HG03457 (cell line): ENCODE measurements around the gene CD83.
"Not testable (repeated sequence)": the region's sequence is repeated elsewhere in the genome, so short reads cannot be mapped to it uniquely, and the experiment has no call there.

Source experiments
- ATAC-seq: cut with Tn5 transposase; IDR thresholded peaks from one replicate; pipeline ENCODE4 v1.9.1; 2021; ENCODE audit warnings: moderate number of reproducible peaks; ENCODE audit not compliant: unreplicated experiment

Gene CD83

DNA sequence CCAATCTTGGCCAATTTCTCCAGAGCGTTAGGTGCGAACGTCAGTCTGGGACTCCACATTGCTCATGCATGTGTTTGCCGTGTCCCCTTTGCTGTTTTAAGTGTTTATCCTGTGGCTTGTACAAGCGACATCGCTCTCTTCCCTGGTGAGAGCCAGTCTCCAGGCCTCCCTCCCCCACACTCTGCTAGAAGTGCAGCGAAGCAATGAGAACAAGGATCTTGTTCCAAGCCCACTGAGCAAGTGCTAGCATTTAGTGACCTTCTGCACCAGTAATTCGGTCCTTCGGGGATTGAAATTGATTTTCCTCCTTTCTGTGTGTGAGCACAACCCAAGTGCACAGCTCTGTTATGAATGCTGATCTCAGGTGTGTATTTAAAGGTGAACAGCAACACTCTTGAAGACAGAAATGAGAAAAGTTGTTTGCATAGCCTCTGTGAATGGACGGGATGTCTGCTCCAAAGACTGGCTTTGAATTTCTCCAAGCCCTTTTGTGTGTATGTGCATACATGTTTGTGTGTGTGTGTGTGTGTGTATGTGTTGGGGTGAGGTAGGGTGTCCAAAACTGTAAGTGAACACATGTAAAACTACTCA is 29.0 kb downstream of the CD83 start:
- no peak for ATAC-seq

DNA sequence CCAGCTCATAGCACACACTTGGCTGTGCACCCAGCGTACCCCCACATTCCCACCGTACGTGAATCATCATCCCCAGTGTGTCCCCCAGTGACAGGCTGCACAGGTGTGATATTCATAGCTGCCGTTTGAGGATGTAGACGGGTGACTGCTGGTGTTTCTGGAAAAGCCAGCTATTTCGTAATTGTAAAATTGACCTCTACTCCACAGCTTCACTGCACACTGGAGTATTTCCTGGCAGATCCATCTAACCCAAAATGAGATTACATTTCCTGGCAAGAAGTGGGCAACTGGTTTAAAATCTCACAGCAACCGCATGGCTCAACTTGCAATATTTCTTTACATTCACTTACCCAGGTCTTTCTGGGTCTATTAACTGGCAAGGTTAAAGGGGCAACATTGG is 30.3 kb downstream of the CD83 start:
- no peak for ATAC-seq

DNA sequence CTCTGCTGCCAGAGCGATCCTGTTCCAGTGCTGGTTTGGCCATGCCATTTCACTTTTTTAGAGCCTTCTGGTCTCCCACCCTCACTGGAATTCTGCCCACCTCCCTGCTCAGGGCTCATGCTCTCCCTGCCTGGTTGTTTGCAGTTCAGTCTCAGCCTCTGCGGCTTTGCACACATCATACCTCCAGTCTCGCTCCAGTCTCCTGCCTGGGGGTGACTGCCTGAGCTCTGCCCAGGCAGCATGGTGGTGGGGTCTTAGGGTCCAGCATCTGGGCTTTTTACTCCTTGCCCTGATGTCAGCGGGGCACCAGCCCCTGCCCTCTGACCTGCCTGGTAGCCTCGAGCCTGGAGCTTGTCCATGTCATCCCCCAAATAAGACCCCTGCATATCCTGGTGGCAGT is 30.9 kb downstream of the CD83 start:
- no peak for ATAC-seq

DNA sequence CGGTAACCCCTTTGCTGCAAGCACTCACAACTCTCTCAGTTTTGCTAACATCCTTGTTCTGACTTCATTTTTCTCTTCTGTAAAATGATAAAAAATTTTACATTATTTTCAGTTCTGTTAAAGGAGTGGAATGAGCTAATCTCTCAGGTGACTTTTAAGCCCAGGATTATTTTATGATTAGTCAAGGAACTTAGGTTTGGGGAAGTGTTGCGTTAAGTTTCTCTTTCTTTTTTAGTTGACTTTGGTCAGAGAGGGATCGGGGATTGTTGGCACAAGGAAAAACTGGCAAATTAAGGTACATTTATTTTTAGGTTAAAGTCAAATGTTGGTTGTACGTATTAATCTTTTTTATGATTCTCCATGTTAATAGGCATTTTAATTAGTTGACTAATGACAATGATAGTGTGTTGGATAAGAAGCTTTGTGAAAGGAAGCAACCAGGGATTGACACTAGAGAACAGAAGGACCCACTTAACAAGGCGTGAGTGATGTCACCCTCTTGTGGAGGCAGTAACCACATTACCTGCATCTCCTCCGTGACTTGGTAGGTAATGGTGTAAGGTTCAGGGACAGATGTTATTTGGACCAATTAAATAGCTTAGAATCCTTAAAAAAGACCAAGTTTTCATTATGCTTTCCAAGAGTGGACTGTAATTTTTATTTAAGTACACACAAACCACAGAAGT is 31.6 kb downstream of the CD83 start:
- ATAC-seq: no peak

DNA sequence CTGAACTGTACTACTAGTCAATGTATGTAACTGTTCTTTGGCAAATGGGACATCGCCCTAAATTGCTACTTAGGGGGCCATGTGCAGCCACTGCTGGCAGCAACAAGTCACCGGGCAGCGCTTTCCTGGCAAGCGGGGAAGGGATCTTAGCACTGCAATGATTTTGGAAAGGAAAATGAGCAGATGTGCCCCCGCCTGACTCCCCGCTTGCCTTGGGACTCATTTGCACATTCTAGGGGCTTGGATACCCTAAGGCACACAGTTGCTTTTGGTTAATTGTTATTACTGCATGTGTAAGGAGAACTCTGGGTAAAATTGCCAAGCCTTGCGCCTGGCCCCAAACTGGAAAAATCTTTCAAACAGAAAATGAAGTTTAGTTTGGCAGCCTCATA is 32.2 kb downstream of the CD83 start:
- no peak for ATAC-seq

DNA sequence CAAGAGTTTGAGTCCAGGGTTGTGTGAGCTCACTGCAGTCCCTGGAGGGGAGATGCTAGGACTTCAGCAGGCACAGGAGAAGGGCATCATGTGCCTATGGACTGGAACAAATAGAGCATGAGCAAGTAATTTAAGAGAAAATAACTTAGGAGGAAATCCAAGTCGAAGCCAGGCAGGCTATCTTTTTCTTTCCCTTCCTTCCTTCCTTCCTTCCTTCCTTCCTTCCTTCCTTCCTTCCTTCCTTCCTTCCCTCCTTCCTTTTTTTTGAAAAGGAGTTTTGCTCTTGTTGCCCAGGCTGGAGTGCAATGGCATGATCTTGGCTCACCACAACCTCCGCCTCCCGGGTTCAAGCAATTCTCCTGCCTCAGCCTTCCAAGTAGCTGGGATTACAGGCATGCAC is 33.7 kb downstream of the CD83 start:
- ATAC-seq: not testable (repeated sequence)

DNA sequence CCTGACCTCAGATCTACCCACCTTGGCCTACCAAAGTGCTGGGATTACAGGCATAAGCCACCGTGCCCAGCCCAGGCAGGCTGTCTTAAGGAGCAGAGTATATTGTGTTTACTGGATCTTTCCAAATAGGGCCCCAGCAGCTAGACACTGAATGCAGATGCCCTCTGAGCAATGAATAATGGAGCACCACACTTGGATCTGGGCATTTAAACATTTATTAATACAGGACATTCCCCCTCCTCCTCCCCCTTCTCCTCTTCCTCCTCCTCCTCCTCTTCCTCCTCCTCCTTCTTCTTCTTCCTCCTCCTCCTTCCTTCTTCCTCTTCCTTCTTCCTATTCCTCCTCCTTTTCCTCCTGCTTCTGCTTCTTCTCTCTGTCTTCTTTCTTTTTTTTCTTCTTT is 34.2 kb downstream of the CD83 start:
- no peak for ATAC-seq

DNA sequence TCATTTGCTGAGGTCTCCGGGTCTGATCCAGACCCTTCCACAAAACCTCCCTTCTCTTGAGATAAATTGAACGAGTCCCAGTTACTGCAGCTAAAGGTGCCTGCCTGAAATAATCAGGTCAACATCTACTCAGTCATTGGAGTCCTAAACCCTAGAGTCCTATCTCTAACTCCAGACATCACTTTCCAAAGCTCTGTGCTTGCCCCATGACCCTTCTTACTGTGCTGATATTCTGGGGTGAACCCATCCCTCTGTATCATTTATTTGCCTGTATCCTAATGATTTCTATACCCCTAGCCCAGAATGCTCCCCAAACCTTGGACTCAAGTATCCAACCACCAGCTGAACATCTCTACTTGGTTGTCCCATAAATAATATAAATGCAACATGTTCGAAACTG is 35.7 kb downstream of the CD83 start:
- no peak for ATAC-seq

DNA sequence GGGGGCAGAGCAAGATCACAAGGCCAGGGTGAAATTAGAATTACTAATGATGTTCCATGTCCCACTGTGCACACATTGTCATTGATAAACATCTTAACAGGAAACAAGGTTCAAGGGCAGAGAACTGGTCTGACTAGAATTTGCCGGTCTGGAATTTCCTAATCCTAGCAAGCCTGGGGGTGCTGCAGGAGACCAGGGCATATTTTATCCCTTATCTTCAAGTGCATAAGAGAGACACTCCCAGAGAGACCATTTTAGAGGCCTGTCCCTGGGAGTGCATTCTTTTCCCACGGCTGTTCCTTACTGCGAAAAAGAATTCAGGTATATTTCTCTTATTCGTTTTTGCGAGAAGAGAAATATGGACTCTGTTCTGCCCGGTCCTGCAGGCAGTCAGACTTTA is 41.5 kb downstream of the CD83 start:
- ATAC-seq: no peak

DNA sequence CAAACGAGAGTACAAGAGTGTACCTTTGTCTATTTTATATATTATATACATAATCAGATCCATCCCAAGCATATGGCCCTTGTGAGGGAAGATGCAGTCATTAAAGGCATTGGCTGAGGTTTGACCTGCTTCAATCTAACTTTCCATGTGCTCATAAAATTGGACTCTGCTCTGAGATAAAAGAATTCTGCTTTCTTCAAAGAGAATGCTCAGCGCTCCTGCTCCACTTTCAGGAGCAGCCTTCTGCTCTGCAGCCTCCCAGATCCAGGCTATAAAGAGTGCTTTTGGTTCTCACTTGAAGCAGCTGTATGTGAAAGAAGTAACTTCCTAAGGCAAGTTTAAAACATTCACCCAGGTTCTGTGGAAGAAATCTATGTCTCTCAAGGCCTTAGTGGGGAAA is 45.3 kb downstream of the CD83 start:
- no peak for ATAC-seq

DNA sequence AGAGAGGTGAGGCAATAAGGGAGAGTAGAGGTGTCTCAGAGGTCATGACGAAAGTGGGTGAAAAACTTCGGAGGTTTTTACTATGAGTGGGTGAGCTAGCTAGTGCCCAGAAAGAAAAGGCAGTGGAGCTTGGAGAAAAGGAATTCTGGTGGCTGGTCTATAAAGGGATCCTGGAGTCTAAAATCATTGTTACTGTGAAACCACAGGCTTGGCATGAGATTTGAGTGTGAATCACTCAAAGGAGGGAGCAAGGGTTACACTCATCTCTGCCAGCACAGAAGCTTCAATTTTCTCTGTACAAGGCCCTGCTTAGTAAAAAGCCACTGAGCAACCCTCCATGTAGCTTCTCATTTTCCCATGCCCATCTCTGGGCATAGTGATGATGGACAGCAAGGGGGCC is 47.5 kb downstream of the CD83 start:
- ATAC-seq: no peak

DNA sequence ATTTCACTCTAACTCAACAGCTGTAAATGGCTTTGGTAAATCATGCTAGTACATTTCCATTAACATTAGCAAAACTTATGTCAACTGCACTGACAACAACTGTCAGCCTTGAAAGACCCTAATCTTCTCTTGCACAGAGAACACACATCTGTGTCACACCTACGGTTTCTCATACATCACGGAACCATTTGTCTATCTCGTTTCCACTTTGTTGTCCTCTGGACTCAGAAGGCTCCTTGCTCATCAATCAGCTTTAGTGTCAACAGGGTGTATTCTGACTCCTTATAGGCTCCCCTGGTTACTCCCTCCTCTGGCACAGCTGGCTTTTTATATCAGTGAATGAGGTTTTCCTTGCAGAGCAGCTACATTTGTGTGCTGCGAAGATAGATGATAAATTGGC is 49.3 kb downstream of the CD83 start:
- no peak for ATAC-seq

DNA sequence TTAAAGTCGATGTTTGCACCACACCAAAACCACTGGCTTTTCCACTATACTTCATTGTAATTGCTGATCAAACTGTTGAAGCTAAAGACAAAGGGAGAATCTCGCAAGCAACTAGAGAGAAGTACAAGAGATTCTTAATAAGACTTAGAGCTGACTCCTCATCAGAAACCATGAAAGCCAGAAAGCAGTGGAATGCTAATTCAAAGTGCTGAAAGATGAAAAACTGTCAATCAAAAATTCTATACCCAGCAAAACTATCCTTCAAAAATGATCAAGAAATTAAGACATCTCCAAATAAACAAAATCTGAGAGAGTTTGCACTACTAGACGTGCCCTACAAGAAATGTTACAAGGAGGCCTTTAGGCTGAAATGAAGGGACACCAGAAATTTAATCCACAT is 52.6 kb downstream of the CD83 start:
- no peak for ATAC-seq

DNA sequence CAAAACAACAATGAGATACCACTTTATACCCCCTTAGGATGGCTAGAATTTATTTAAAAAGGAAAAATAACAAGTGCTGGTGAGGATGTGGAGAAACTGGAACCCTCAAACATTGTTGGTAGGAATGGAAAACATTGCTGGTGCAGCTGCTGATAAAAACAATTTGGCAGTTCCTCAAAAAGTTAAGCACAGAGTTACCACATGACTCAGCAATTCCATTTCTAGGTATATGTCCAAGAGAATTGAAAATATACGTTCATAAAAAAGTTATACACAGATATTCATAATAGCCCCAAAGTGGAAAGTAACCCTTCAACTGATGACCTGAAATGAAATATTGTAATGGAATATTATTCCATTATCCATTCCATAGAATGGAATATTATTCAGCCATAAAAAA is 55.0 kb downstream of the CD83 start:
- no peak for ATAC-seq

DNA sequence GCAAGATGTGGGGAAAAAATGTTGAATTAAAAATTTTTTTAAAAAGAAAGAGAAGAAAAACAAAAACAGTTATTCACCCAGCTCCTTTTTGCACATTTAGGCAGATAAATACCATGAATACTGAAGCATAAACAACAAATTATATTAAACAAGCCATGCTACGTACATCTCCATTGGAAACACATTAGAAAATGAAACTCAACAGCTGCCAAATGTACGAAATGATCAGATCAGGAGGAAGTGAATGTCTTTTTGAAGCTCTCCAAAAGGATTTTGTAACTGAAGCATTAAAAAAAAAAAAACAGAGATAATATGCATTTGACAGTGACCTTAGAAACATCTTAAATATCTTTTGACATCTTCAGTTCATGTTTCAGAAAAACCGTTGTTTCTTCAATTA is 56.7 kb downstream of the CD83 start:
- no peak for ATAC-seq

DNA sequence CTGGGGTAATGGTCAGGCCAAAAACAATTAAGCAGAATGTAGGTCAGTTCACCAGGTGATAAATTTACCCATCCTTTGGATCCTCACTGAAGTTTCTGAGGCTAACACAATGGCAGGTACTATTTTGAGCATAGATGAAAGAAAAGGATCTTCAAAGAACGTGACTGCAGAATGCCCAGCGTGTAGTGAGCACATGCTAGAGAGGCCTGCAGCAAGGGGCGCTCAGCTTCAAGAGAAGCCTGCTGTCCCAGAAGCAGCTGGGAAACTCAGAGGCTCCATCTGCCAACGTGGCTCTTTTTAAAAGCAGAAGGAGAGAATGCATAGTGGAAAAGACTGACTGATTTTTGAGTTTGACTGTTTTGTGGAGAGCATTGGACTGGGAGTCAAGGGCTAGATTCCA is 57.4 kb downstream of the CD83 start:
- no peak for ATAC-seq

DNA sequence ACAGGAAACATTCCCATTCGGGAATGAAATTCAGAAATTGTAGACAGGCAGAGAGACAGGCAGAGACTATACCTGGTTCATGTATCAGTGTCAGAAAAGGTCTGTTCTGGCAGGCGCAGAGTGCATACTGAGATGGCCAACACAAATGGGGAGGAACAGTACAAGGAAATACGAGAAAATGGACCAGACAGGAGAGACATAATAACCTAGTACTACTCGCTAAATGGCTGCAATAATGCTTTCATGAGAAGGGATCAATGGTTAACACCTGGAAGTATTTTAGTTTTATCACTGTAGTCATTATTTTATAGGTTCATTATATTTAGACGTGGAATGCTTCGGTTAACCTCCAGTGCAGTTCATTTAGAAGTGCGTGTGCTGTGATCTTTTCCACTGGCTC is 58.9 kb downstream of the CD83 start:
- no peak for ATAC-seq

DNA sequence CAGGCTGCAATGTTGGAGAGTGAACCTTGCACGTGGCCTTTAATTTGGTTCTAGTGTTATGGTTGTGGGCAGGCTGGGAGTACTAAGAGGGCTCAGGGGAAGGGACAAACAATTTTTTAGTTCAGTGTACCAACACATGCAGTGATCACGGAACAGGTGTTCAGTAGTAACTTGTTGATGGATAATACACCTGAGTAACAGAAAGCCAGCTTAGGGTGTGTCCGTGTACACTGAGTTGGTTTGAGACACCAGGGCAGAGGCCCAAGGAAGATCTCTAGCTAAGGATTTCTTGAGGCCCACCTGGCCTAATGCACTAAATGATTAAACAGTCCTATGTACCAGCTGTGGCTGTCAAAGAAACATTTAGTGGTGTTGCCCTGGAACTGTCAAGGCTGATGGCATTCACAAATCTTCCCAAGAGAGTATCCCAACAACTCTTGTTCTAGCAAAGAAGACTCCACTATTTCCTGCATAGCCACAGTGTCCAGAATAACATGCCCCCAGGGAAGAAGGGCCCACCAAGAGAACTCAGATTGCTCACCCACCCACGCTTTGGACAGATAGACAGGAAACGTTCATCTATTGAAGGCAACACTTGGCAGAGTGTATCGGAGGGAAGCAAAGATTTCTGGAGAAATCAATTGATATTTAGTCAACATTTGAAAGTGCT is 60.0 kb downstream of the CD83 start:
- no peak for ATAC-seq

DNA sequence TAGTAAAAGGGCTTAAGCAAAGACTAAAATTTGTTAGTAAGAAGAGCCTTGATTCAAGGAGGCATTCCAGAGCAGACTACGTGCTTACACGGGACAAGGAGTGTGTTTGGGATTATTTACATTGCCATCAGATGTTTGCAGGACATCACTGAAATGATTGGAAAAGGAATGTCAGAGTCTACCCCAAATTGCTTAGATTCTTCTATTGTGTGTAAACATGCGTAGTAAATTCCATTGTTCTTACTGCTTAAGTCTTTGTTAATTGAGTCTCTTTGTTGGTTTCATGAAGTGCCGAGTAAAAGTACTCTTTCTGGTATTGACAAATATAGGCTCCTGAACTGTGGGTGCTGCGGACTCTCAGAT is 60.5 kb downstream of the CD83 start:
- ATAC-seq: no peak

DNA sequence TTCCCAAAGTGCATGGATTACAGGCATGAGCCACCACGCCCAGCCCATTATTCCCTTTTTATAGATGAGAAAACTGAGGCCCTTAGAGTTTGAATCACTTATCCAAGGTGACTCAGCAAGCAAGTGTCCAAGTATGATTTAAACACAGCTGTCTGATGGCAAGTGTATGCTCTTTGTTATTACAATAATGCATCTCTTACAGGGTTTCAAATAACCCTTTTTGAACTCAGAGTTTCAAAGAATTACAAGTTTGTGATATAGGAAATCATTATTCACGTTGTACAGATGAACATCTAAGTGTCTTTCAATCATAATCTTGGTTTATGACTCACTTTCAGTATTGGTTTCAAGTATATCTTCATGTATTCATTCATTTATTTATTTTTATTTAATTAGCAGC is 63.0 kb downstream of the CD83 start:
- no peak for ATAC-seq

DNA sequence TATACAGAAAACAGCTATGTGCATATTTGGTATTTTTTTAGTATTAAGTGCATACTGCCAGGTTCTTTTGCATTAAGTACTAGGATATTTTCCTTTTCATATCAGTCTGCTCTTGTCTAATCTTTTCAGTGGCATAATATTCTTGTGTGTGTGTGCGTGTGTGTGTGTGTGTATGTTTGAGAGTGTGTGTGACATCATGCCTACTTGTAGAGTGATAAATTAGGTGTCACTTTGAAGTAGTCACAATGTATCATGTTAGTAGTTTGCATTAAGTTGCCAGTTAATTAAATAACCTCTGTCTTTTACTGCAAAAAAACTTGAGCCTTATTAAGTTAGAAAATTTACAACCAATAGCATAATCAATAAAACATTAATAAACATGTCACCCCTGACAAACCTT is 65.3 kb downstream of the CD83 start:
- no peak for ATAC-seq
